Umbilical cord (tissue), 2 donors: ENCODE measurements around the gene MYO1D. TPM values are rescaled to one million over a fixed set of nuclear protein-coding genes. Genes with fewer than 3 reads are reported as not detected.
"Not testable (repeated sequence)": the region's sequence is repeated elsewhere in the genome, so short reads cannot be mapped to it uniquely, and the experiment has no call there.

ENCODE experiments used
- DNase-seq: peaks from one replicate; pipeline ENCODE4 v3.0.0-alpha.2; 2015; ENCODE audit warnings: low spot score
- total RNA-seq: library from RNA; depleted of rRNA; stranded (reverse); fragments of >200 nt; gene quantifications from one replicate; pipeline ENCODE4 v1.2.3, GENCODE V29; 2014; ENCODE audit warnings: low replicate concordance; ENCODE audit not compliant: insufficient read depth

The MYO1D gene
- total RNA-seq, 1 donor from 2014 or later, result 48.9 TPM

GRCh38 chr17:32896647-32897258 lies 19.8 kb upstream of the MYO1D start:
- no peak for DNase-seq

- no peak for DNase-seq
Measured at GRCh38 chr17:32894245-32894644, 17.3 kb upstream of the MYO1D start.

DNA sequence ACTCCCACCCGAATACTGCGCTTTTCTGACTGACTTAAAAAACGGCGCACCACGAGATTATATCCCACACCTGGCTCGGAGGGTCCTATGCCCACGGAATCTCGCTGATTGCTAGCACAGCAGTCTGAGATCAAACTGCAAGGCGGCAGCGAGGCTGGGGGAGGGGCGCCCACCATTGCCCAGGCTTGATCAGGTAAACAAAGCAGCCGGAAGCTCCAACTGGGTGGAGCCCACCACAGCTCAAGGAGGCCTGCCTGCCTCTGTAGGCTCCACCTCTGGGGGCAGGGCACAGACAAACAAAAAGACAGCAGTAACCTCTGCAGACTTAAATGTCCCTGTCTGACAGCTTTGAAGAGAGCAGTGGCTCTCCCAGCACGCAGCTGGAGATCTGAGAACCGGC lies 10.5 kb upstream of the MYO1D start:
- DNase-seq, result not testable (repeated sequence)

DNA sequence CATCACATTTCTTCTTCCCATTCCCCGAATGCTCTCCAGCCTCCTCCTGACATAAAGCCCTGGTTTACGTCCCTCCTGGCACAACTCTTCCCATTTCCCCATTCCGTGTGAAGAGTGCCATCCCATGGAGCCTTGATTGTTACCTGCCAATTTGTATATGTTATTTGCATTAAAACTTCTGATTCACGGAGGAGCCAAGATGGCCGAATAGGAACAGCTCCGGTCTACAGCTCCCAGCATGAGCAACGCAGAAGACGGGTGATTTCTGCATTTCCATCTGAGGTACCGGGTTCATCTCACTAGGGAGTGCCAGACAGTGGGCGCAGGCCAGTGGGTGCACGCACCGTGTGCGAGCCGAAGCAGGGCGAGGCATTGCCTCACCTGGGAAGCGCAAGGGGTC lies 10.0 kb upstream of the MYO1D start:
- DNase-seq, result not testable (repeated sequence)

- no peak for DNase-seq
Measured at GRCh38 chr17:32882734-32883133, 5.8 kb upstream of the MYO1D start.

DNA sequence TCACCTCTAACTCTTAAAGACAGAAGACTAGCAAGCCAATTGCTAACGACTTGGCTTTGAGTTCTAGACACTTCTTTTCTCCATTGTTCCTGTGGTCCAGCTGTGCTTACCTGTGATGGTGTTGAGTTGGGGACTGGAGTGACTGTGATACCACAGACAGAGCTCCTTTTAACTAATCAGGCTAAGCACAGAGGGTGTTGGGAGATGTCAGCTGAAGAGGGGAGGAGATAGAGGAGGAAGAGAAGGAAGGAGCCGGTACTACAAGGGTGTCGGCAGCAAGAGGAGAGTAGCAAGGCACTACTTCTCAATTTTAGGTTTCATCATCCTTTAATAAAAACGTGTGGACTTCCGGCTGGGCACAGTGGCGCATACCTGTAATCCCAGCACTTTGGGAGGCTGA lies 5.1 kb upstream of the MYO1D start:
- DNase-seq, result no peak

DNA sequence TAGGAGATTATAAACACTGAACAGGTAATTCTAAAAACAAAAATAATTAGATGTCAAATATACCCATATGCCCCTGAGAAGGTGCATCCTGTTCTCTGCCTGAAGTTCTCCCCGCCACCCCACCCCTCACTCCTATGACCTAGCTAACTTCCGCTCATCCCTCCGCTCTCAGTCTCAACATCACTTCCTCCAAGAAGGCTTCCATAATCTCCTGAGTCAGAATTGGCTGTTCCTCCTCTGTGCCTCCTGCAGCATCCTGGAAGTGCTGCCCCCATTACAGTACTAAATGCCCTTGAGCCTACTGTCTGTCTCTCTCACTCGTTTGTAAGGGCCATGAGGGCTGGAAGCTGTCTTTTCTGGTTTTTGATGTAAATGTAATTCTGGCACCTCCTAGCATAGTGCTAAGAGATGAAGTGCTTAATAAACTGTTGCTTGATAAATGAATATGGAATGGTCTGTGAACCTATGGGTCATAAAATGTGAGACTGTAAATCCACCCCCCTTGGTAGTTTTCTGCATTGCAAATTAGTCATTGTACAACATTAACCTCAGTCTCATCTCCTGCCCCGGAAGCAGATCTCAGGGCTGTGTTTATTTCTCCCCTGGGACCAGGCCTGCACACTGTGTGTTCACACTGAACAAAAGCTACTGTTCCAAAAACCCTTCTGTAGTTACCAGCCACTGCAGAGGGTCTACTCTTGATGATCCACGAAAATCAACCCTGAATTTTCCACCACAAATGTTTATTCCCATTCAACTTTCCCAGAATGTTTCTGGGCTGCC lies 3.9 kb upstream of the MYO1D start:
- no peak for DNase-seq

DNA sequence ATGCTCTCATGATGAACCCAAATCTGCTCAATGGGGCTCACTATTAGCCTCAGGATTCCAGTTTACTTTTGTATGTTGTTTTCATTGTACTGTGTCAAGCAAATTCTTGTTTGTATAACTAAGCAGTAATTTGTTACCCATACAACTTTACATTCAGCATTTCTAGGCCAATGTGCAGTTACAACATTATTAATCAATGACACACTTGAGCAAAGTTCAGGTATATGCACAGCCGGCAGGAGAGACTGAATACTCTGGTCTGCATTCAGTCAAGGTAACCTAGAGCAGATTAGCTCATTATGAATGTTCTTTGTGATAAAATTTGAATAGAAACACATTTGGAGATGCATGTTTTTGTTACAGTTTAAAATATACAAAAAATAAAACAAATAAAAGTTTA lies 2.2 kb upstream of the MYO1D start:
- DNase-seq, result no peak

DNA sequence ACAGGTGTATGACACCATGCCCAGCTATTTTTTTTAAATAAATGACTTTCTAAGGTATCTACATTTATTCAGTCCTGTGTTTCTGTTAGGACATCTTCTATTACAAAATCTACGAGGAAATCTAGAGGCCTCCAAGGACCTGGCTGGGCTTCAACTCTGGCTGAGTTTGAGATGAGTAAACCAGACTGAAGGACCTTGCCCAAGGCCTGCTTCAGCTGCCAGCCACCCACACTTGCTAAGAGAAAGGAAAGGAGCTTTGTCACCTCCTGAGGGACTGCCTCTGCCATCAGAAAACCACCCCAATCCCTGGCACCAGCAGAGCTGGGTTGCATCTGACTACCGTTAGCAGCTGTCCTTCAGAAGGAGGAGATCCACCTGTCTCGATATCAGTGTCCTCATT lies 1.3 kb upstream of the MYO1D start:
- no peak for DNase-seq

DNA sequence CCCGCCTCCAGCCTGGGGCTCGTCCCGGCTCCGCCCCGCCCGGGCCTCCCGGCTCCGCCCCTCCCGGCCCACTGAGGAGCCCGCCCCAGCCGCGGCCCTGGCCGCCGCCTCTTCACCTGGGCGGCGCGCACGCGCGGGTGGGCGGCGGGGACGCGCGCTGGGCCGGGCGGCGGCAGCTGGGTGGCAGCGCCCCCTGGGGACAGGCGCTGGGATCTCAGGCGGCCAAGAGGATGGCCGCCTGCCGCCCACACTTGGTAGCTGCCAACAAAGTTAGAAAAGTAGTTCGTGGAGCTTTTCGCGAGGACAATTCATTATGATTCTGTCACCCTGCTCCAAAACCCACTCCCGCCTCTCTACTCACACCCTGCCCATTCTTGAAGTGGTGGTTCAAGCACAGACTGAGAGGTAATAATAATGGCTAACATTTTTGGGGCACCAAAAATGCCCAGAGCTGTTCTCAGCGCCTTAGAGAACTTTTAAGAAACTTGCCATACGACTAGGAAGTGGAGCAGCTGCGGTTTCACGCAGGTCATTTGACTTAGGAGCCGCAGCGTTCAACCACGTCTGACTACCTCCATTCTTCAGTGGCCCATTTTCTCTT lies 340 bp upstream of the MYO1D start:
- peak; percentile 92 for DNase-seq

GRCh38 chr17:32875923-32876416 lies 954 bp downstream of the MYO1D start:
- peak; percentile 56 for DNase-seq

GRCh38 chr17:32875230-32875917 lies 1.6 kb downstream of the MYO1D start:
- no peak for DNase-seq

DNA sequence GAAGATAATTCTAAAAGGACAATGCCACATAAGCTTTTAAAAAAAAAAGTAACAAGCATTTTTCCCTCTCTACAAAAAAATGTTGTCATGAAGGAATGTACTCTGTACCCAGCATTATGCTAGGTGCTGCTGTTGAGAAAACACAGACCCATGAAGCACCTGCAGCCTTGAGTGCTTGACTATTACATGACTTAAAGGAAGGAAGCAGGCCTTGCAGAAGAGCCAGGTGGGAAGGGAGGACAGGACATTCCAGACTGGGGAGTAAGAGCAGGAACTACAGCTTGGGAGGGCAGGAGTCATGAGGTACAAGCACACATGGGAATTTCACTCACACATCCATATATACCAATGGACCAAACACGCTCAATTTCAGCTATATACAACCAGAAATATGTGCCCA lies 3.8 kb downstream of the MYO1D start:
- peak; percentile 28 for DNase-seq

GRCh38 chr17:32871746-32872145 lies 5.2 kb downstream of the MYO1D start:
- DNase-seq, result peak; percentile 14

GRCh38 chr17:32870969-32871368 lies 6.0 kb downstream of the MYO1D start:
- DNase-seq, result no peak

DNA sequence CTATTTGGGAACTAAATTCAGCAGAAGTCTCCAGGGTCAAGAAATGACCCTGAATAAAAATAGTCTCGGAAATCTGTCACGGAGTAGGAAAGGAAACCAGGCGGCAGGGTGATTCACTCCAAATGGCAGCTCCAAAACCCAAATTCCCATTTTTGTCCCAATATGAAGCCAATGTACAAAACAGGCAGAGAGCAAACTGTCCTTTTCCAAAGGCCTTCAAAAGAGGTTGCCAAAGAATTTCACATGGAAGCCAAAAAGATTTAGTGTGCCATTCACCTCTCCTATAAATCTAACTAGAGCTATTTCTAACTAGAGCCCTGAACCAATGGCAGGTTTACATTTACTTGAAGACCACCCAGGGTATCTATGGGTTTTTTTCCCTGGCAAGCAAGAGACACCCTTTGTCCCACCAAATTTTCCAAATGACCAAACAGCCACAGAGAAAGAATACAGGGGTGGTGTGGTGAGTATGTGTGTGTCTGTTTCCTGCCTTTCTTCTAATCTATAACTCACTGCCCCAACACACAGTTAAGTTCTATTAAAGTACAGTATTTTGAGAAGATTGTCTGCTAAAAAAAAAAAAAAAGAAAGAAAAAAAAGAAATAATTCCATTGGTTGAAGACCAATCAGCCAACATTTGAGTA lies 6.8 kb downstream of the MYO1D start:
- DNase-seq, result peak; percentile 12

- no peak for DNase-seq
Measured at GRCh38 chr17:32869345-32870026, 7.4 kb downstream of the MYO1D start.

DNA sequence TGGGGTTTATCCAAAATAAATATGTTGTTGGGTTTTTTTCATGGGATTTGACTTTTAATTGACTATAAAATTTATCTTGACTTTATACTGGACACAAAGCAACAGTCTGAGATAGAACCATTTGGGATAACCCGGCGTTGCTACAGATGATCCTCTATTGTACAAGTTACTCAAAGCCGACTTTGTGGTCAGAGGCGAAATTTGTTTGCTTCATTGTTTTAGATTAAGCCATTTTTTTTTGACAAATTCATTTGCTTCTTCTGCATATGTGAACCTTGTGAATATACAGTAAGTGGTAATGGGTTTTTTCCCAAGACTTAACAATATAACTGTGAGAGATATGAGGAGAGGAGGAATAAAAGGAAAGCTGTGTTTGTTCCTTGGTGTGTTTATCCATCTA lies 11.8 kb downstream of the MYO1D start:
- DNase-seq, result no peak

DNA sequence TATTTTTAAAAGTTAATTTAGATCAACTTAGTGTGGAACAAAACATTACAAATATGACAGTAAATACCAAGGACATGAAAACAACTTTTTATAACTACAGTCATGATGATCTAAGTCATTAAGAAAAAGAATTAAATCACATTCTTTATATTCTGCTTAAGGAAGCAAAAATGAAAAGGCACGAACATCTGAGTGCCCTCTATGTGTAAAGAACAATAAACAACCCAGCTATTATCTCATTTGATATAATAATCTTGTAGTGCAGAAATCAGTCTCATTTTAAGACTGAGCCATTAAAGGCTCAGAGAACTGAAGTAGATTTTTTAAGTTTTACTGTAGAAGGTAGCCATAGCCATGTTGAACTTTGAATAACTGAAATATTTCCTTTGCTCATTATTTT lies 13.4 kb downstream of the MYO1D start:
- DNase-seq, result no peak

DNA sequence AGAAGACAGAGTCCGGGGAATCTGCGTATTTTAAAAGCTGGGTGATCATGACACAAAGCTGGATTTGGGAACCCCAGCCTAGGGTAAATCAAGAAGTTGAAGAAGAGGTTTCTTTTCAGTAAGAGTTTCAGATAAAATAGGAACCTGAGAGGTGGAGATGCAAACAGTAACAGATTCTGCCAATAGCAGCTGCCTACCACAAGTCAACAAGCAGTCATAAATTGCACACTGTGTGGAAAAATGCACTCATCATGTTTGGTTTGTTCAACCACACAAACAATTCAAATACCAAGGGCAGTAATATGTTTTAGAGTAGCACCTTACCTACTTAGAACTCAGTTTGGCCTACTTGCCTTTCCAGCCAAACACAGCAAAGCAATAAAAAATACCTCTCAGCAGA lies 14.0 kb downstream of the MYO1D start:
- DNase-seq, result no peak

GRCh38 chr17:32861981-32862380 lies 14.9 kb downstream of the MYO1D start:
- no peak for DNase-seq
